ENCODE measurements around the gene TMTC1.
A peak's percentile ranks its signal among the peaks of the same experiment; 100 is the strongest.

Gene TMTC1

DNA sequence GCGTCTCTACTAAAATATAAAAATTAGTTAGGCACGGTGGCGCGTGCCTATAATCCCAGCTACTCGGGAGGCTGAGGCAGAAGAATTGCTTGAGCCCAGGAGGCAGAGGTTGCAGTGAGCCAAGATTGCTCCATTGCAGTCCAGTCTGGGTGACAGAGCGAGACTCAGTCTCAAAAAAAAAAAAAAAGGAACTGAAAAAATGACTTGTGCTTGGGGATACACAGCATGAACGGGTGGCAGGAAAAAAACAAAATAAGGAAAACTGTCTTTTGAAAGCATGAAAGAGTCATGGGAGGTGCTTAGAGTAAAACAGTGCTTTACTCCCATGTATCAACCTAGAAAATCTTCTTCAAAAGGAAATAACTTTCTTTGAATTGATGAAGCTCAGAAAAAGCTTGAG, 80.8 kb downstream of the TMTC1 start:
- Histone ChIP-seq H3K36me3 (no peaks in the 10 kb centered on the region), H3K4me1 (peaks cover 12% of the 10 kb centered on the region), H3K9me3 (no peaks in the 10 kb centered on the region), H3K4me3 (no peak overlapping the region), H3K27me3 (no peaks in the 10 kb centered on the region), H3K9ac (no peak overlapping the region), H3K27ac (no peak overlapping the region), H4K20me1 (no peaks in the 10 kb centered on the region), H3K4me2 (peak overlapping the region; percentile 4; the same call in 1 of the 2 replicates)
- TF ChIP-seq Cebpa-rat (IDR thresholded peaks at IDR 0.05) = no peak

DNA sequence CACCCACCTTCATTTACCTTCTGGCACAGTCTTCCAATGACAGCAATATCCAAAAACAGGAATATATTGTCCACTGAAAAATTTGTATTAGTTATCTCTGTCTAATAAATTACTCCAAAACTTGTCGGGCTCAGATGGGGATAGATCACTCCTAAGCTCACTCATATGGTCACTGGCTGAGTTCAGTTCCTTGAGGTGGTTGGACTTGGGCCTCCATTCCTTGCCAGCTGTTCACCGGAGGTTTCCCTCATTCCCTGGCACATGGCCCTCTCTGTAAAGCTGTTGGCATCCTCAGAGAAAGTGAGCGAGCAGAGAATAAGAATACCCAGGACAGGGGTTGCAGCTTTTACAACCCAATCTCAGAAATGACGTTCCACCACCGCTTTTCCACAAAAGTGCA, 81.5 kb downstream of the TMTC1 start:
- Histone ChIP-seq H3K4me3 (no peak overlapping the region), H3K27ac (no peak overlapping the region), H4K20me1 (no peaks in the 10 kb centered on the region), H3K9ac (no peak overlapping the region), H3K27me3 (no peaks in the 10 kb centered on the region), H3K9me3 (no peaks in the 10 kb centered on the region), H3K36me3 (no peaks in the 10 kb centered on the region), H3K4me1 (peaks cover 12% of the 10 kb centered on the region), H3K4me2 (no peak overlapping the region)
- no peak for TF ChIP-seq Cebpa-rat (IDR thresholded peaks at IDR 0.05)

DNA sequence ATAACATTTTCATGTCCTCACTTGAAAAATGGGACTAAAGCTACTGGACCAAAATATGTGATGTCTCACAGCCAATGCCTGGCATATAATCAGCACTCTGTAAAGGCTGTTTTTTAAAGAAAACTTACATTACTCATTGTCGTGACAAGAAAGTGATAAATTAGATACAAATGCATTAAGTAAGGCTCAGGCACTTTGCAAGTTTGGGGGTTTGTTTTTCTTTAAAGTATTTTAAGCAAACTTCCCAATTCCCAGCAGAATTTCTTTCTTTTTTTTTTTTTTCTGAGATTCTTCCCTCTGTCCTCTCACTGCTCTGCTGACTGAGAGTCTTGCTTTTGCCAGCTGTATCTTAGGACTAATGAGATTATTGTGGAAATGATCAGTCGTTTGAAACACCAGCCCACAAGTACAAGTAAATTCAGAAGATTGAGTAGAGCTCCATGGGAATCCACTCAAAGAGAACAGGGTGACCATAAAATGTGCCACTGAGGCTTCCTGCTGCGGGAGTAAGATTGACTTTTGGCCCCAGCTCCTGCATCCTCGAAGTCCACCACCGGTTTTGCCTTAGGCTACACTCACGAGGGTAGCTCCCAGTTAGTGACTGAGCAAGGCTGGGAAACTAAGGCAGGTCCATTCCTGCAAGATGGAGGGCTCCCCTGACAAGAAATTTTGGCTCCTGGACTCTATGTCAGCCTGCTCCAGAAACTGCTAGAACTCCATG, 82.8 kb downstream of the TMTC1 start:
- Histone ChIP-seq H3K9me3 (no peaks in the 10 kb centered on the region), H3K9ac (no peak overlapping the region), H3K27me3 (no peaks in the 10 kb centered on the region), H3K36me3 (no peaks in the 10 kb centered on the region), H3K27ac (no peak overlapping the region), H3K4me2 (no peak overlapping the region), H4K20me1 (no peaks in the 10 kb centered on the region), H3K4me1 (peaks cover 12% of the 10 kb centered on the region), H3K4me3 (no peak overlapping the region)
- TF ChIP-seq Cebpa-rat (IDR thresholded peaks at IDR 0.05) = no peak

DNA sequence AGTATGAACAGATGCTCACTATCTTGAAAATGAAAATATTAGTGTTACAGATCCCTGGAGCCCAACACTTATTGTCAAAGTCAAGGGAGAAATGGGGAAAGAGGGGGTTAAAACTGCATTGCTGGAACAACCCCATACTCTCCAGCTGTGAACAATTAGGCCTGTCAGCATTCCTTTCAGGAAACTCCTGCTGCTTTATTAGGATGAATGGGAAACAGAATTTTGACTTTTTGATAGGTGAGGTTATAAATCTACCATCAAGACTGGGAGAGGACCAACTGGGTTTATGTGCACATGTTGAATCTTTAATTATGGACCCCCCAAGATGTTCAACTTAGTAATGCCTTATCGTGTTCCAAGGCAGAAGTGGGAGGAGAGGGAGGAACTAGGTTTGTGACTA, 85.0 kb downstream of the TMTC1 start:
- Histone ChIP-seq H4K20me1 (no peaks in the 10 kb centered on the region), H3K9ac (no peak overlapping the region), H3K27me3 (no peaks in the 10 kb centered on the region), H3K4me3 (no peak overlapping the region), H3K36me3 (no peaks in the 10 kb centered on the region), H3K9me3 (no peaks in the 10 kb centered on the region), H3K27ac (no peak overlapping the region), H3K4me2 (no peak overlapping the region), H3K4me1 (peaks cover 12% of the 10 kb centered on the region)
- no peak for TF ChIP-seq Cebpa-rat (IDR thresholded peaks at IDR 0.05)

- H3K36me3 ChIP-seq = no peaks in the 10 kb centered on the region
- H3K9me3 ChIP-seq = no peaks in the 10 kb centered on the region
- H4K20me1 ChIP-seq = no peaks in the 10 kb centered on the region
- H3K9ac ChIP-seq = no peak overlapping the region
- TF ChIP-seq Cebpa-rat (IDR thresholded peaks at IDR 0.05) = no peak
- no peak overlapping the region for H3K4me2 ChIP-seq
- H3K27ac ChIP-seq = no peak overlapping the region
- peaks cover 10% of the 10 kb centered on the region for H3K4me1 ChIP-seq
- H3K27me3 ChIP-seq = no peaks in the 10 kb centered on the region
- no peak overlapping the region for H3K4me3 ChIP-seq
Observed at GRCh38 chr12:29695800-29696199, 87.9 kb downstream of the TMTC1 start.

GRCh38 chr12:29695026-29695425, 88.7 kb downstream of the TMTC1 start:
- no peak overlapping the region for H3K4me3 ChIP-seq
- peaks cover 11% of the 10 kb centered on the region for H3K4me1 ChIP-seq
- no peaks in the 10 kb centered on the region for H4K20me1 ChIP-seq
- H3K9me3 ChIP-seq = no peaks in the 10 kb centered on the region
- no peak overlapping the region for H3K27ac ChIP-seq
- no peaks in the 10 kb centered on the region for H3K27me3 ChIP-seq
- no peak overlapping the region for H3K9ac ChIP-seq
- no peaks in the 10 kb centered on the region for H3K36me3 ChIP-seq
- no peak for TF ChIP-seq Cebpa-rat (IDR thresholded peaks at IDR 0.05)
- H3K4me2 ChIP-seq = no peak overlapping the region

GRCh38 chr12:29694002-29694401, 89.7 kb downstream of the TMTC1 start:
- H3K9me3 ChIP-seq = no peaks in the 10 kb centered on the region
- H3K27ac ChIP-seq = no peak overlapping the region
- no peak overlapping the region for H3K4me3 ChIP-seq
- no peaks in the 10 kb centered on the region for H4K20me1 ChIP-seq
- H3K36me3 ChIP-seq = no peaks in the 10 kb centered on the region
- no peak for TF ChIP-seq Cebpa-rat (IDR thresholded peaks at IDR 0.05)
- H3K27me3 ChIP-seq = no peaks in the 10 kb centered on the region
- peaks cover 11% of the 10 kb centered on the region for H3K4me1 ChIP-seq
- no peak overlapping the region for H3K4me2 ChIP-seq
- H3K9ac ChIP-seq = no peak overlapping the region

DNA sequence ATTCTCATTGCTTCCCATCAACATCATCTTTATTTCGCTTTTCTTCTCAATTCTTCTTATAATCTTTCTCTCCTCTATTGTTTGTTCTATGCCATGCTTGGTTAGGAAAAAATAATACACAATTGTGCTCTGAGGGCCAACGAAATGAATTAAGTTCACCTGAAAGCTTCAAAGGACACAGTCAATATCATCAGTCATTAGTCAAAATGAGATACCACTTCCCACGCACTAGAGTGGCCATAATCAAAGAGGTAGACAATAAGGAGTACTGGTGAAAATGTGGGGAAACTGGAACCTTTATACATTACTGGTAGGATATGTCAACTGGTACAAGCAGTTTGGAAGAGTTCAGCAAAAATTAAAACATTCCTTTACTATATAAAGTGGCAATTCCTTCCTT, 91.5 kb downstream of the TMTC1 start:
- no peaks in the 10 kb centered on the region for H3K9me3 ChIP-seq
- H3K4me2 ChIP-seq = no peak overlapping the region
- no peaks in the 10 kb centered on the region for H3K36me3 ChIP-seq
- peaks cover 11% of the 10 kb centered on the region for H3K4me1 ChIP-seq
- no peaks in the 10 kb centered on the region for H3K27me3 ChIP-seq
- H3K27ac ChIP-seq = no peak overlapping the region
- H3K4me3 ChIP-seq = no peak overlapping the region
- TF ChIP-seq Cebpa-rat (IDR thresholded peaks at IDR 0.05) = no peak
- no peak overlapping the region for H3K9ac ChIP-seq
- H4K20me1 ChIP-seq = no peaks in the 10 kb centered on the region

DNA sequence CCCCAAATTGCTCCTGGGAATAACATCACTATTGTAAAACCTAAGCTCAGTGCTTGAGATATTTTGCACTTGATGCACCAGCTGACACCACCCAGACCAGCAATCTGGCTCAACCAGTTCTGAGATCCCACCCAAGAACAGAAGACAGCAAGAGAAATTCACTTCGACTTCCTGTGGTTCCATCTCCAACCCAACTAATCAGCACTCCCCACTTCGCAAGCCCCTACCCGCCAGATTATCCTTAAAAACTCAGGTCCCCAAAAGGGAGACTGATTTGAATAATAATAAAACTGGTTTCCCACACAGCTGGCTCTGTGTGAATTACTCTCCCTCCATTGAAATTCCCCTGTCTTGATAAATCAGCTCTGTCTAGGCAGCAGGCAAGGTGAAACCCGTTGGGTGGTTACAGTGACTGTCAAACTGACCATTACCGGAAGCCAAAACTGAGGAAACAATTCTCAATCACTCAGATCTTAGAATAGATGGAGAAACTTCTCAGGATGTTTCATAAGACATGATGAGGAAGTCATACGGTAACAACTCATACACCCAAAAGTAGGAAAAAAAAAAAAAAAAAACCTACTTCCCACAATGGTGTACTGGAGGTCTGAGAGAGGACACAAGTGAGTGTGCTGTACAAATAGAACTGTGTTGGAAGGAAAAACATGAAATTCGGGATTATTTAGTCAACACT, 92.4 kb downstream of the TMTC1 start:
- Histone ChIP-seq H3K4me3 (no peak overlapping the region), H3K9ac (no peak overlapping the region), H3K4me1 (peaks cover 11% of the 10 kb centered on the region), H3K27ac (no peak overlapping the region), H3K9me3 (no peaks in the 10 kb centered on the region), H4K20me1 (no peaks in the 10 kb centered on the region), H3K36me3 (no peaks in the 10 kb centered on the region), H3K4me2 (peak overlapping the region; percentile 54), H3K27me3 (no peaks in the 10 kb centered on the region)
- no peak for TF ChIP-seq Cebpa-rat (IDR thresholded peaks at IDR 0.05)

DNA sequence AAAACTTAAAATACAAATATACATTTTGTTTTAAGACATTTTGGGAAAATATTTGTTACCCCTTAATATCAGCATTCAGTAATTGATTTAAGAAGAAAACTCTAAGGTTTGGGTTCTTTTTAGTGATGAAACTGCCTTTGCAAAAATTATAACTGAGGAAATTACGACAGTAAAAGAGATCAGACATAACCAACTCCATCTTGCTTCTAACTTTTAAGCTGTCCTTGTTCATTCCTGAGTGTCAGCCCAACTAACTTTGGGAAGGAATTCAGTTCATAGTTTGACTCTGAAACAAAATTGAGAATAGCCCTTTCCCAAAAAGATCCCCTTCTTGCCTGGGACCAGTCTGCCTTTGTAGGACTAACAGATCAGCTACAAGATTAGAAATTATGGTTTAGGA, 93.0 kb downstream of the TMTC1 start:
- no peak overlapping the region for H3K9ac ChIP-seq
- H3K27ac ChIP-seq = no peak overlapping the region
- peak overlapping the region; percentile 54 for H3K4me2 ChIP-seq
- H3K4me1 ChIP-seq = peaks cover 11% of the 10 kb centered on the region
- no peak overlapping the region for H3K4me3 ChIP-seq
- H4K20me1 ChIP-seq = no peaks in the 10 kb centered on the region
- no peaks in the 10 kb centered on the region for H3K27me3 ChIP-seq
- no peak for TF ChIP-seq Cebpa-rat (IDR thresholded peaks at IDR 0.05)
- no peaks in the 10 kb centered on the region for H3K9me3 ChIP-seq
- no peaks in the 10 kb centered on the region for H3K36me3 ChIP-seq
